ENCODE measurements around the gene CRYBB2. TPM values are rescaled to one million over a fixed set of nuclear protein-coding genes. Genes with fewer than 3 reads are reported as not detected.
"Not testable (repeated sequence)": the region's sequence is repeated elsewhere in the genome, so short reads cannot be mapped to it uniquely, and the experiment has no call there.

Gene CRYBB2
- polyA plus RNA-seq, 3 donors, result not detected

GRCh38 chr22:25237503-25237902, 18.1 kb downstream of the CRYBB2 start:
- Mint-ChIP-seq H3K9me3 (peaks cover 0 to 2% (median 0%) of the 10 kb centered on the region in 7 donors), H3K36me3 (no peaks in the 10 kb centered on the region), H3K4me3 (peak overlapping the region in 1 of 2 donors; percentile 48), H3K27me3 (ENCODE audit: low read depth in 3 of 3) (peaks cover 19 to 39% (median 26%) of the 10 kb centered on the region in 3 donors), H3K4me1 (peaks cover 2% of the 10 kb centered on the region), H3K27ac (no peak overlapping the region)
- 91% methylated on average over 3 of the region's 4 CpGs for WGBS (ENCODE audit: insufficient coverage)
- H4K20me1 ChIP-seq (ENCODE audit: insufficient read depth, low read length), result no peaks in the 10 kb centered on the region
- H3K9me3 ChIP-seq (replicated peaks in 1 of 2; ENCODE audit: control insufficient read depth in 1 of 2, insufficient read depth in 1 of 2, low read length in 2 of 2), result no peaks in the 10 kb centered on the region
- H3K9ac ChIP-seq (ENCODE audit: insufficient read depth, low read length, poor library complexity, severe bottlenecking), result no peak overlapping the region
- no peak overlapping the region for H3K4me3 ChIP-seq (replicated peaks in 1 of 3; ENCODE audit: low read depth in 2 of 3, low read length in 3 of 3)
- H3K4me1 ChIP-seq (ENCODE audit: control insufficient read depth in 1 of 2, insufficient read depth in 2 of 2, low read length in 2 of 2), result no peaks in the 10 kb centered on the region
- no peak for DNase-seq
- H3K79me2 ChIP-seq (ENCODE audit: insufficient read depth, low read length), result no peaks in the 10 kb centered on the region
- no peak for TF ChIP-seq CTCF (IDR thresholded peaks at IDR 0.05)
- intact Hi-C loops (cut with micrococcal nuclease), result no loop called here
- H3K27me3 ChIP-seq (ENCODE audit: control insufficient read depth in 2 of 2, insufficient read depth in 2 of 2, low read length in 2 of 2), result peaks cover 0 to 12% of the 10 kb centered on the region in 2 donors
- no peaks in the 10 kb centered on the region for H3K36me3 ChIP-seq (replicated peaks in 1 of 2; ENCODE audit: control insufficient read depth in 1 of 2, insufficient read depth in 2 of 2, low read length in 2 of 2)
- no peak overlapping the region for H2AFZ ChIP-seq (ENCODE audit: insufficient read depth, low read depth, low read length, poor library complexity, severe bottlenecking)
- no peak overlapping the region for H3K27ac ChIP-seq (ENCODE audit: low read depth in 1 of 2, low read length in 2 of 2)
- H3K4me2 ChIP-seq (replicated peaks; ENCODE audit: extremely low read depth, low read length, poor library complexity, severe bottlenecking), result no peak overlapping the region

GRCh38 chr22:25238058-25238457, 18.6 kb downstream of the CRYBB2 start:
- H3K4me2 ChIP-seq (replicated peaks; ENCODE audit: extremely low read depth, low read length, poor library complexity, severe bottlenecking); H3K36me3 Mint-ChIP-seq; H3K9ac ChIP-seq (ENCODE audit: insufficient read depth, low read length, poor library complexity, severe bottlenecking); H3K27ac ChIP-seq (ENCODE audit: low read depth in 1 of 2, low read length in 2 of 2); intact Hi-C loops (cut with micrococcal nuclease); DNase-seq; H3K4me3 ChIP-seq (replicated peaks in 1 of 3; ENCODE audit: low read depth in 2 of 3, low read length in 3 of 3); H3K36me3 ChIP-seq (replicated peaks in 1 of 2; ENCODE audit: control insufficient read depth in 1 of 2, insufficient read depth in 2 of 2, low read length in 2 of 2); H4K20me1 ChIP-seq (ENCODE audit: insufficient read depth, low read length); H3K9me3 Mint-ChIP-seq; H3K9me3 ChIP-seq (replicated peaks in 1 of 2; ENCODE audit: control insufficient read depth in 1 of 2, insufficient read depth in 1 of 2, low read length in 2 of 2); H3K27ac Mint-ChIP-seq; H3K4me1 ChIP-seq (ENCODE audit: control insufficient read depth in 1 of 2, insufficient read depth in 2 of 2, low read length in 2 of 2); H2AFZ ChIP-seq (ENCODE audit: insufficient read depth, low read depth, low read length, poor library complexity, severe bottlenecking); H3K4me3 Mint-ChIP-seq; H3K4me1 Mint-ChIP-seq; H3K79me2 ChIP-seq (ENCODE audit: insufficient read depth, low read length): not testable (repeated sequence)
- WGBS (ENCODE audit: insufficient coverage), result no CpG with 5 or more reads among the region's 9 CpGs
- H3K27me3 Mint-ChIP-seq (ENCODE audit: low read depth in 3 of 3), result peaks cover 19 to 35% (median 26%) of the 10 kb centered on the region in 3 donors
- H3K27me3 ChIP-seq (ENCODE audit: control insufficient read depth in 2 of 2, insufficient read depth in 2 of 2, low read length in 2 of 2), result peaks cover 0 to 12% of the 10 kb centered on the region in 2 donors

GRCh38 chr22:25255169-25255568, 35.7 kb downstream of the CRYBB2 start:
- H3K27me3 ChIP-seq (ENCODE audit: control insufficient read depth in 2 of 2, insufficient read depth in 2 of 2, low read length in 2 of 2); H3K36me3 ChIP-seq (replicated peaks in 1 of 2; ENCODE audit: control insufficient read depth in 1 of 2, insufficient read depth in 2 of 2, low read length in 2 of 2); H3K27ac ChIP-seq (ENCODE audit: low read depth in 1 of 2, low read length in 2 of 2); intact Hi-C loops (cut with micrococcal nuclease); H3K79me2 ChIP-seq (ENCODE audit: insufficient read depth, low read length); H3K4me1 ChIP-seq (ENCODE audit: control insufficient read depth in 1 of 2, insufficient read depth in 2 of 2, low read length in 2 of 2); H3K9ac ChIP-seq (ENCODE audit: insufficient read depth, low read length, poor library complexity, severe bottlenecking); H3K9me3 ChIP-seq (replicated peaks in 1 of 2; ENCODE audit: control insufficient read depth in 1 of 2, insufficient read depth in 1 of 2, low read length in 2 of 2); H3K27ac Mint-ChIP-seq; H3K4me2 ChIP-seq (replicated peaks; ENCODE audit: extremely low read depth, low read length, poor library complexity, severe bottlenecking); H3K4me3 ChIP-seq (replicated peaks in 1 of 3; ENCODE audit: low read depth in 2 of 3, low read length in 3 of 3); H3K36me3 Mint-ChIP-seq; H2AFZ ChIP-seq (ENCODE audit: insufficient read depth, low read depth, low read length, poor library complexity, severe bottlenecking); DNase-seq; H3K27me3 Mint-ChIP-seq (ENCODE audit: low read depth in 3 of 3); H3K9me3 Mint-ChIP-seq; H3K4me1 Mint-ChIP-seq; H4K20me1 ChIP-seq (ENCODE audit: insufficient read depth, low read length); H3K4me3 Mint-ChIP-seq: not testable (repeated sequence)
- WGBS (ENCODE audit: insufficient coverage), result 86% methylated on average over 1 of the region's 1 CpG

- H3K27ac ChIP-seq (ENCODE audit: low read depth in 1 of 2, low read length in 2 of 2); DNase-seq; intact Hi-C loops (cut with micrococcal nuclease); H3K27ac Mint-ChIP-seq; H4K20me1 ChIP-seq (ENCODE audit: insufficient read depth, low read length); H3K27me3 Mint-ChIP-seq (ENCODE audit: low read depth in 3 of 3); H3K4me1 ChIP-seq (ENCODE audit: control insufficient read depth in 1 of 2, insufficient read depth in 2 of 2, low read length in 2 of 2); H3K4me3 ChIP-seq (replicated peaks in 1 of 3; ENCODE audit: low read depth in 2 of 3, low read length in 3 of 3); H3K27me3 ChIP-seq (ENCODE audit: control insufficient read depth in 2 of 2, insufficient read depth in 2 of 2, low read length in 2 of 2); H3K9ac ChIP-seq (ENCODE audit: insufficient read depth, low read length, poor library complexity, severe bottlenecking); H3K36me3 Mint-ChIP-seq; H3K79me2 ChIP-seq (ENCODE audit: insufficient read depth, low read length); H3K4me1 Mint-ChIP-seq; H2AFZ ChIP-seq (ENCODE audit: insufficient read depth, low read depth, low read length, poor library complexity, severe bottlenecking); H3K36me3 ChIP-seq (replicated peaks in 1 of 2; ENCODE audit: control insufficient read depth in 1 of 2, insufficient read depth in 2 of 2, low read length in 2 of 2); H3K4me2 ChIP-seq (replicated peaks; ENCODE audit: extremely low read depth, low read length, poor library complexity, severe bottlenecking); H3K4me3 Mint-ChIP-seq: not testable (repeated sequence)
- peaks cover 4 to 19% (median 13%) of the 10 kb centered on the region in 7 donors for H3K9me3 Mint-ChIP-seq
- WGBS (ENCODE audit: insufficient coverage), result 83% methylated on average over 1 of the region's 4 CpGs
- H3K9me3 ChIP-seq (replicated peaks in 1 of 2; ENCODE audit: control insufficient read depth in 1 of 2, insufficient read depth in 1 of 2, low read length in 2 of 2), result peaks cover 9 to 10% of the 10 kb centered on the region in 2 donors
Observed at GRCh38 chr22:25267567-25267966, 48.1 kb downstream of the CRYBB2 start.
